Bronchus fibroblast of lung (primary cell): ENCODE data around the gene VTCN1. TPM values are rescaled to one million over a fixed set of nuclear protein-coding genes. Genes with fewer than 3 reads are reported as not detected.

ENCODE experiments used
- total RNA-seq: library from RNA; depleted of rRNA; stranded (reverse); fragments of >200 nt; gene quantifications from 2 replicates; pipeline ENCODE4 v1.2.3, GENCODE V29; 2015

Gene VTCN1, protein sequence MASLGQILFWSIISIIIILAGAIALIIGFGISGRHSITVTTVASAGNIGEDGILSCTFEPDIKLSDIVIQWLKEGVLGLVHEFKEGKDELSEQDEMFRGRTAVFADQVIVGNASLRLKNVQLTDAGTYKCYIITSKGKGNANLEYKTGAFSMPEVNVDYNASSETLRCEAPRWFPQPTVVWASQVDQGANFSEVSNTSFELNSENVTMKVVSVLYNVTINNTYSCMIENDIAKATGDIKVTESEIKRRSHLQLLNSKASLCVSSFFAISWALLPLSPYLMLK
- total RNA-seq = not detected in 2 replicates

DNA sequence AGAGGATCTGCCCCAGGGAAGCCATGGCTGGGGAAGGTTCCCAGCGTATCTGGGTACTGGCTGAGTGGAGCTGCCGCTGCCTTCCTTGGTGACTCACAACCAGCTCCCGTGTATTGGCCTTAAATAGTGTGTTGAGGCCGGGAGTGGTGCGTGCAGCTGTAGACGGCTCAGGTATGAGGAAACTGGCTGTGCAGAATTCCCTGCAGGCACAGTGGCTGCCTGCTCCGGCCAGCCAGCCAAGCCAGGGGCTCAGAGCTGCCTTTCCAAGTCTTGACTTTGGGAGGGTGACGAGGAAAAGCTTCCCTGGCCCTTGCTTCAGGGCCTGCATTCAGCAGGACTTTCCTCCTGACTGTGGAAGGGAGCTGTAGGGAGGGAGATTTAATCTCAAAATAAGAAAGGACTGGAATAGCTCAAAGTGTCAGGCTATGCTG, at the start of gene VTCN1:
Gene VTCN1 (minus strand): TSS at position 97 of the 431 bp plus-strand sequence. CDS start 72 bp downstream, at position 25.

DNA sequence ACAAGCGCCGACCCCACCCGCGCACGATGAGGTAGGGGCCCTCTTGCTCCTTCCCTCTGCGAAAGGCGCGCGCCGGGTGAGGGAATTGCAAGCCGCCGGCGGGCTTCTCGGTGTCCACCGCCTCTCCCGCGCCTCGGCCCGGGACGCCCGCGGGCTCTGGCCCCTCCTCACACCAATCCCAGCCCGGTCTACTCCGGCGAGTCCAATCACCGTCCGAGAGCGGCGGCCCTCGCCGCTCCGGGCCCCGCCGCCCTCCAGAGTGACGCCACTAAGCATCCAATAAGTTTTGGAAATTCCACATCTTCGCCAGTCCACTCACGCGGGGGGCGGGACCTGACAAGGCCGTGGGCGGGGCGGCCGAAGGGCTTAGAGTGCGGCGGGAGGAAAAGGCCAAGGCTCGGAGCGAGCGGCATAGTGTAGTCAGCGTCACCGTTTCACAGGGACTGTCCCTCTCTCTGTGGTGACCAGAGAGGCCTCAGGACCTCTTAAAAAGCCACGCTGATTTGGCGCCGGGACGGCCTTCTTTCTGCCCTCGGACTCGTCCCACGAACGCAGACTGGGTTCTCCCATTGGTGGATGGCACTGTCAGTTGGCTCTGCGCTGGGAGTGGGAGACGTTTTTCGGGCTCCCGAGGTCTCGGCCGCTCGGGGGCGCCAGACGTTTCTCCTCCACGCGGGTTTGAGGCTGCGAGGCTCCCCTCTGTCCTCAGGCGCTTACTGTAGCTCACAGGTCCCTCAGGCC, 89.0 kb downstream of the VTCN1 start, which contains the start of gene TRIM45:
Gene TRIM45 (minus strand): TSS at position 161 of the 741 bp plus-strand sequence. CDS start 548 bp downstream, outside the sequence.

Other genes starting within 250 kb of the VTCN1 start
- not detected in 2 replicates for gene CD101, start 209.2 kb downstream of the VTCN1 start, total RNA-seq
- 16.6 and 23.9 TPM in 2 replicates for gene TTF2, start 150.6 kb downstream of the VTCN1 start, total RNA-seq
- 3.0 and 4.0 TPM in 2 replicates for gene TRIM45, start 89.2 kb downstream of the VTCN1 start, total RNA-seq
- gene MAN1A2, start 156.5 kb upstream of the VTCN1 start, total RNA-seq = 10.7 and 15.1 TPM in 2 replicates